HepG2 (cell line): ENCODE results near the gene CS. TPM values are rescaled to one million over a fixed set of nuclear protein-coding genes. Genes with fewer than 3 reads are reported as not detected.

ENCODE experiments used
- ATAC-seq: fragments of 200-7000 bp; cut with Tn5 transposase; 3 replicates; pipeline ENCODE4 v1.9.1; 2020; ENCODE audit warnings: mild to moderate bottlenecking, moderate library complexity
- BruUV-seq: library from RNA; stranded (reverse); fragments of 400-500 nt; replicated peaks from 2 replicates; lab custom pipeline; 2021; lab: Mats Ljungman, UMichigan
- CTCF ChIA-PET: fragments of 300-600 bp; formaldehyde crosslinking; extraction: SDS; loops from one replicate; lab custom pipeline; 2021; ENCODE audit warnings: low total read pairs, inconsistent platforms, low intra/inter-chr PET ratio; lab: Yijun Ruan, JAX
- POLR2A ChIA-PET: fragments of 350-600 bp; sonication (Branson Sonifier 250); formaldehyde crosslinking; loops from one replicate; lab custom pipeline; 2020; ENCODE audit warnings: antibody characterized with exemption, inconsistent platforms; lab: Yijun Ruan, JAX
- DNase-seq: peaks from one replicate; pipeline ENCODE4 v3.0.0-alpha.2; 2015; ENCODE audit warnings: low spot score
- FAIRE-seq: peaks from 3 replicates; lab custom pipeline; 2011; peaks lifted over from hg19 to GRCh38; lab: Jason Lieb, UNC
- H2AFZ ChIP-seq: one replicate; pipeline ENCODE4 v1.6.1; 2011; ENCODE audit warnings: low read length, inconsistent platforms
- H3K27ac ChIP-seq: fragments of 300-600 bp; 3 replicates; pipeline ENCODE4 v1.8.0; 2011; ENCODE audit warnings: mixed run types, mild to moderate bottlenecking, mixed read lengths, low read length, inconsistent platforms; ENCODE audit not compliant: insufficient read depth; ENCODE audit errors: extremely low read length
- H3K27me3 ChIP-seq, 2 experiments: fragments of 200-600 bp in 1 of 2; 2 replicates in 1 of 2; 3 replicates in 1 of 2; pipeline versions ENCODE4 v1.6.0 to v1.8.0; 2011; ENCODE audit warnings: low read length in 2 of 2, mild to moderate bottlenecking in 2 of 2, moderate library complexity in 2 of 2, inconsistent platforms in 1 of 2; ENCODE audit not compliant: insufficient read depth in 2 of 2, control insufficient read depth in 1 of 2
- H3K36me3 ChIP-seq, 2 experiments: fragments of 200-600 bp in 1 of 2; replicated peaks in 1 of 2; 2 replicates in 1 of 2; 3 replicates in 1 of 2; pipeline versions ENCODE4 v1.5.1 to v1.8.0; 2011; ENCODE audit warnings: low read length in 2 of 2, inconsistent platforms in 1 of 2; ENCODE audit not compliant: insufficient read depth in 2 of 2, control insufficient read depth in 1 of 2
- H3K4me1 ChIP-seq: 2 replicates; pipeline ENCODE4 v1.5.1; 2012; ENCODE audit warnings: low read length, inconsistent platforms; ENCODE audit not compliant: insufficient read depth
- H3K4me2 ChIP-seq: 2 replicates; pipeline ENCODE4 v1.6.0; 2011; ENCODE audit warnings: low read depth, low read length, inconsistent platforms
- H3K4me3 ChIP-seq, 3 experiments: fragments of 200-600 bp in 1 of 3; sonication (generic), shearing (Covaris generic) in 1 of 3; replicated peaks in 1 of 3; 2 replicates each; pipeline ENCODE4 v1.5.1; 2011 to 2016; ENCODE audit warnings: low read length in 3 of 3, inconsistent platforms in 2 of 3, low read depth in 2 of 3, mild to moderate bottlenecking in 2 of 3, control low read depth in 1 of 3, mixed read lengths in 1 of 3; ENCODE audit not compliant: insufficient read depth in 1 of 3
- H3K79me2 ChIP-seq: one replicate; pipeline ENCODE4 v1.6.1; 2011; ENCODE audit warnings: low read length, inconsistent platforms; ENCODE audit not compliant: insufficient read depth
- H3K9ac ChIP-seq: 2 replicates; pipeline ENCODE4 v1.6.0; 2011; ENCODE audit warnings: mild to moderate bottlenecking, low read depth, low read length, inconsistent platforms; ENCODE audit not compliant: insufficient read depth
- H3K9me3 ChIP-seq: 2 replicates; pipeline ENCODE4 v1.5.1; 2012; ENCODE audit warnings: mild to moderate bottlenecking, low read length
- H4K20me1 ChIP-seq: 2 replicates; pipeline ENCODE4 v1.6.0; 2011; ENCODE audit warnings: inconsistent platforms, mild to moderate bottlenecking, low read length, moderate library complexity; ENCODE audit not compliant: insufficient read depth
- BATF2 ChIP-seq: sonication (generic); formaldehyde crosslinking; IDR thresholded peaks from 2 replicates; pipeline ENCODE4 v1.8.0; 2022; ENCODE audit warnings: mild to moderate bottlenecking, missing genetic modification reagents, moderate library complexity
- CHD4 ChIP-seq: fragments of 200-600 bp; sonication (generic); IDR thresholded peaks from 2 replicates; pipeline ENCODE4 v1.7.0; 2017; ENCODE audit warnings: mild to moderate bottlenecking, low read length, borderline replicate concordance
- GLI4 ChIP-seq: sonication (generic); formaldehyde crosslinking; IDR thresholded peaks from 2 replicates; pipeline ENCODE4 v1.5.1; 2020; ENCODE audit warnings: missing genetic modification reagents, mild to moderate bottlenecking, moderate library complexity, borderline replicate concordance
- HMG20B ChIP-seq: conservative IDR thresholded peaks from 2 replicates; pipeline ENCODE4 v1.6.1; 2016; ENCODE audit warnings: missing genetic modification reagents, missing compliant biosample characterization
- KAT7 ChIP-seq: IDR thresholded peaks from 2 replicates; pipeline ENCODE4 v1.6.1; 2018; ENCODE audit warnings: borderline replicate concordance, missing compliant biosample characterization
- KDM2A ChIP-seq: sonication (generic); formaldehyde crosslinking; IDR thresholded peaks from 2 replicates; pipeline ENCODE4 v1.4.0; 2020; ENCODE audit warnings: low read depth, missing genetic modification reagents, borderline replicate concordance
- NR2F2 ChIP-seq: IDR thresholded peaks from 2 replicates; pipeline ENCODE4 v1.6.1; 2012; ENCODE audit warnings: low read depth, inconsistent platforms, borderline replicate concordance
- NR2F6 ChIP-seq, 2 experiments: IDR thresholded peaks; 2 replicates each; pipeline ENCODE4 v1.6.1; 2016; ENCODE audit warnings: antibody characterized with exemption in 1 of 2, mild to moderate bottlenecking in 1 of 2
- PCBP2 ChIP-seq: fragments of 200-400 bp; formaldehyde crosslinking; optimal IDR thresholded peaks from 2 replicates; pipeline ENCODE3; 2018; ENCODE audit warnings: low read length, low read depth; ENCODE audit not compliant: poor library complexity, severe bottlenecking
- RBM22 ChIP-seq: fragments of 200-400 bp; formaldehyde crosslinking; optimal IDR thresholded peaks from 2 replicates; pipeline ENCODE3; 2017; ENCODE audit warnings: mild to moderate bottlenecking, low read length, moderate library complexity
- REPIN1 ChIP-seq: sonication (generic); formaldehyde crosslinking; IDR thresholded peaks from 2 replicates; pipeline ENCODE4 v1.8.0; 2022; ENCODE audit warnings: missing genetic modification reagents, low read depth, mild to moderate bottlenecking, borderline replicate concordance
- RFX5 ChIP-seq: IDR thresholded peaks from 2 replicates; pipeline ENCODE4 v1.6.1; 2011; ENCODE audit warnings: low read depth, low read length, improper control_type of control experiment
- SOX6 ChIP-seq, 2 experiments: fragments of 450-650 bp in 1 of 2; sonication (generic) in 1 of 2; formaldehyde crosslinking in 1 of 2; IDR thresholded peaks; 2 replicates each; pipeline versions ENCODE4 v1.4.0 to v1.6.1; 2017 to 2020; ENCODE audit warnings: antibody characterized with exemption in 1 of 2, mild to moderate bottlenecking in 1 of 2, missing genetic modification reagents in 1 of 2
- ZC3H4 ChIP-seq: sonication (generic); formaldehyde crosslinking; IDR thresholded peaks from 2 replicates; pipeline ENCODE4 v1.4.0; 2020; ENCODE audit warnings: missing genetic modification reagents, borderline replicate concordance
- ZNF337 ChIP-seq: sonication (generic); formaldehyde crosslinking; IDR thresholded peaks from 2 replicates; pipeline ENCODE4 v1.5.1; 2020; ENCODE audit warnings: missing genetic modification reagents, low read depth, mild to moderate bottlenecking, borderline replicate concordance
- ZNF430 ChIP-seq: sonication (generic); formaldehyde crosslinking; IDR thresholded peaks from 2 replicates; pipeline ENCODE4 v1.9.0; 2021; ENCODE audit warnings: mild to moderate bottlenecking, missing genetic modification reagents
- ZNF547 ChIP-seq: sonication (generic); formaldehyde crosslinking; IDR thresholded peaks from 2 replicates; pipeline ENCODE4 v1.5.1; 2020; ENCODE audit warnings: mild to moderate bottlenecking, missing genetic modification reagents
- ZNF572 ChIP-seq: sonication (generic); formaldehyde crosslinking; IDR thresholded peaks from 2 replicates; pipeline ENCODE4 v1.5.1; 2020; ENCODE audit warnings: mild to moderate bottlenecking, missing genetic modification reagents
- ZNF574 ChIP-seq: sonication (generic); formaldehyde crosslinking; IDR thresholded peaks from 2 replicates; pipeline ENCODE4 v1.4.0; 2020; ENCODE audit warnings: missing genetic modification reagents
- ZNF674 ChIP-seq: sonication (generic); formaldehyde crosslinking; IDR thresholded peaks from 2 replicates; pipeline ENCODE4 v1.5.0; 2020; ENCODE audit warnings: low read depth, mild to moderate bottlenecking, missing genetic modification reagents
- ZNF709 ChIP-seq: sonication (generic); formaldehyde crosslinking; IDR thresholded peaks from 2 replicates; pipeline ENCODE4 v1.5.0; 2020; ENCODE audit warnings: mild to moderate bottlenecking, missing genetic modification reagents
- WGBS: methylation state at CpG from one replicate; pipeline ENCODE4 v1.1.6; 2017; ENCODE audit warnings: low lambda C conversion rate; 5-methylcytosine and 5-hydroxymethylcytosine counted together
- in situ Hi-C: cut with HindIII; loops from 2 replicates; pipeline ENCODE4 v1.10.0; 2017; ENCODE audit warnings: low pct_unique_long_range_greater_than_20kb; ENCODE audit not compliant: extremely low pct_ligation_motif_present
- intact Hi-C: fragments of 100-400 bp; cut with micrococcal nuclease; formaldehyde crosslinking; loops from one replicate; pipeline ENCODE4 v1.10.0; 2022; ENCODE audit not compliant: unreplicated experiment
- polyA plus RNA-seq, 8 experiments: library from polyadenylated mRNA; depleted of rRNA in 3 of 8; stranded (reverse) in 7 of 8; unstranded in 1 of 8; fragments of >200 nt; fragmentation: Illumina TruSeq in 4 of 8; extraction: Trizol in 4 of 8; gene quantifications; 2 replicates each; pipeline versions ENCODE4 v1.2.1 to v1.2.3, GENCODE V29; 2011 to 2016; ENCODE audit warnings: low read depth in 4 of 8, missing spikeins in 1 of 8, mixed read lengths in 1 of 8; ENCODE audit not compliant: insufficient read depth in 1 of 8
- total RNA-seq, 5 experiments: library from RNA; depleted of rRNA; stranded (reverse); fragments of >200 nt; fragmentation: Illumina TruSeq; extraction: Trizol; gene quantifications; 2 replicates each; pipeline ENCODE4 v1.2.3, GENCODE V29; 2016; ENCODE audit warnings: low read depth in 1 of 5

The CS gene
- total and polyA plus RNA-seq, 2 of the 13 experiments (the other 11 are each of a cell fraction or from before 2014, with no cell fraction given) = 173 to 175 TPM

GRCh38 chr12:56229916-56230431 lies 70.2 kb downstream of the CS start, which contains the start of gene SLC39A5:
TSS of gene SLC39A5 (plus strand) at chr12:56230051. CDS start at chr12:56231275, 1,224 bp downstream.
- H3K4me1 ChIP-seq = peaks cover 43% of the 10 kb centered on the region
- H3K9ac ChIP-seq = peak within 1 kb of the TSS; percentile 87
- H2AFZ ChIP-seq = peak within 1 kb of the TSS; percentile 2
- no peaks in the 10 kb centered on the region; a peak in 2 of 5 replicates for H3K36me3 ChIP-seq
- WGBS = 10% methylated on average over 4 of the region's 4 CpGs
- FAIRE-seq (no peak), ATAC-seq (peak; percentile 17), DNase-seq (no peak)
- in situ Hi-C loops = no loop called here
- H3K4me2 ChIP-seq = peak within 1 kb of the TSS; percentile 94
- no peaks in the 10 kb centered on the region for H4K20me1 ChIP-seq
- intact Hi-C loops = no loop called here
- H3K4me3 ChIP-seq = peak within 1 kb of the TSS; percentile 62 to 86 (median 78)
- H3K9me3 ChIP-seq = no peaks in the 10 kb centered on the region
- H3K79me2 ChIP-seq = peaks cover 24% of the 10 kb centered on the region
- peak within 1 kb of the TSS; percentile 99 for H3K27ac ChIP-seq
- TSS peak; percentile 95 for BruUV-seq
- POLR2A ChIA-PET = interaction anchor here (0.8 to 5.8 kb wide), 8 partner anchors 9 to 149 kb away, joined by 3 to 96 read pairs (median 6); partner anchors contain the start of genes CNPY2, COQ10A, ESYT1 and PAN2
- CTCF ChIA-PET = interaction anchor here (1.3 to 1.4 kb wide), 2 partner anchors 28 to 37 kb away, joined by 3 to 6 read pairs; partner anchors contain the start of genes ANKRD52 and COQ10A
- no peaks in the 10 kb centered on the region for H3K27me3 ChIP-seq
- TF ChIP-seq GLI4 (CRISPR knock-in tag) (peak; percentile 47; the same call in 1 of the 2 replicates), ZNF574 (CRISPR knock-in tag) (no peak), RFX5 (no peak), RBM22 (peak; percentile 76), REPIN1 (no peak), BATF2 (peak; percentile 21; the same call in 1 of the 2 replicates), KDM2A (0 out of 2 replicates have a peak, but pooled peaks have one; percentile 2), ZNF337 (no peak), ZNF430 (CRISPR knock-in tag) (0 out of 2 replicates have a peak, but pooled peaks have one; percentile 20), SOX6 (IDR thresholded peaks at IDR 0.05) (no peak), SOX6 (CRISPR knock-in tag; IDR thresholded peaks at IDR 0.05) (0 out of 2 replicates have a peak, but pooled peaks have one; percentile 4), NR2F2 (peak; percentile 6; the same call in 1 of the 2 replicates), ZNF709 (CRISPR knock-in tag) (no peak), CHD4 (no peak), HMG20B (CRISPR knock-in tag) (no peak), ZC3H4 (peak; percentile 76; the same call in 1 of the 2 replicates), ZNF674 (CRISPR knock-in tag) (no peak), ZNF572 (CRISPR knock-in tag) (0 out of 2 replicates have a peak, but pooled peaks have one; percentile 37), ZNF547 (CRISPR knock-in tag) (0 out of 2 replicates have a peak, but pooled peaks have one; percentile 41), KAT7 (CRISPR knock-in tag) (0 out of 2 replicates have a peak, but pooled peaks have one; percentile 13), PCBP2 (peak; percentile 20), NR2F6 (IDR thresholded peaks at IDR 0.05) (0 out of 2 replicates have a peak, but pooled peaks have one; percentile 3), NR2F6 (CRISPR knock-in tag; IDR thresholded peaks at IDR 0.05) (no peak)
